ENCODE data around the gene MMP3.
"Not testable (repeated sequence)": the region's sequence is repeated elsewhere in the genome, so short reads cannot be mapped to it uniquely, and the experiment has no call there.

The MMP3 gene

GRCh38 chr11:102843489-102843888 is at the start of gene MMP3:
TSS of gene MMP3 (minus strand) at chr11:102843609. CDS start at chr11:102843546, 63 bp downstream.
- TF ChIP-seq GATA1 (IDR thresholded peaks at IDR 0.05; ENCODE audit: low read depth, low read length) = no peak
- no peak for TF ChIP-seq POLR2A (IDR thresholded peaks at IDR 0.05; ENCODE audit: low read length)
- no peak for DNase-seq

DNA sequence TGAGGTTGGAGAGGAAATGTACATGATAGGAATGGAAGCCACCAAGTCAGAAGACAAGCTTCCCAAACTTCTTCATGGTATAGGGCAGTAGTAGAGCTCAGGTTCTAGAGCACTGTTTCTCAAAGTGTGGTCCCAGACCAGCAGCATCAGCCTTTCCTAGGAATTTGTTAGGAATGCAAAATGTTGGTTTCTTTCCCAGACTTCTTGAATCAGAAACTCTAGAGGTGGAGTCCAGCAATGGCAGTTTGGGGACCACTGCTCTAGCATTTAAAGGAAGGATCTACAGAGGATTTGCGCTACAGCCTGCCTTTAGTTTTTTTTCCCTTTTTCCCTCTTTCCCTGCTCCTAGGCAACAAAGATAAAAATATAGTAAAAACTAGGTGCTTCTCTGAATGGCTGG is 48.3 kb upstream of the MMP3 start:
- TF ChIP-seq POLR2A (IDR thresholded peaks at IDR 0.05; ENCODE audit: low read length) (no peak), GATA1 (IDR thresholded peaks at IDR 0.05; ENCODE audit: low read depth, low read length) (no peak)
- DNase-seq = no peak

- no peak for DNase-seq
- TF ChIP-seq GATA1 (IDR thresholded peaks at IDR 0.05; ENCODE audit: low read depth, low read length) (no peak), POLR2A (IDR thresholded peaks at IDR 0.05; ENCODE audit: low read length) (no peak)
These were observed 43.6 kb upstream of the MMP3 start for GRCh38 chr11:102886999-102887398.

DNA sequence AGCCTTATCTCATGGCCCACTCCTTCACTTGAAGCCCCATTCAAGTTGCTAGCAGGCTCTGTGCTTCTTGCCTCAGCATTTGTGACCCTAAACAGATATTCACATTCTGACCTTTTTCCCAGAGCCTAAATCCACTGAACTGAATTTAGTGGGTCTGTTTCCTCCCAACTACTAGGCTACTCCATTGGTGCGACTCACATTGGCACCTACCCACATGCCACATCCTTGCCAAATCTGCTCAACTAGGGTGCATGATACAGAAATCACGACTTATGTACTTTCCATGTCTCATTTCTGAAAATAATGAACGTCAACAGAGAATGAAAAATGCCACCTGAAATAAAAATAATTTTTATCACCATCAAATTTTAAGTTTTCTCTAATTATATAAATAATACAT is 39.7 kb upstream of the MMP3 start:
- TF ChIP-seq POLR2A (IDR thresholded peaks at IDR 0.05; ENCODE audit: low read length) (no peak), GATA1 (IDR thresholded peaks at IDR 0.05; ENCODE audit: low read depth, low read length) (no peak)
- no peak for DNase-seq

DNA sequence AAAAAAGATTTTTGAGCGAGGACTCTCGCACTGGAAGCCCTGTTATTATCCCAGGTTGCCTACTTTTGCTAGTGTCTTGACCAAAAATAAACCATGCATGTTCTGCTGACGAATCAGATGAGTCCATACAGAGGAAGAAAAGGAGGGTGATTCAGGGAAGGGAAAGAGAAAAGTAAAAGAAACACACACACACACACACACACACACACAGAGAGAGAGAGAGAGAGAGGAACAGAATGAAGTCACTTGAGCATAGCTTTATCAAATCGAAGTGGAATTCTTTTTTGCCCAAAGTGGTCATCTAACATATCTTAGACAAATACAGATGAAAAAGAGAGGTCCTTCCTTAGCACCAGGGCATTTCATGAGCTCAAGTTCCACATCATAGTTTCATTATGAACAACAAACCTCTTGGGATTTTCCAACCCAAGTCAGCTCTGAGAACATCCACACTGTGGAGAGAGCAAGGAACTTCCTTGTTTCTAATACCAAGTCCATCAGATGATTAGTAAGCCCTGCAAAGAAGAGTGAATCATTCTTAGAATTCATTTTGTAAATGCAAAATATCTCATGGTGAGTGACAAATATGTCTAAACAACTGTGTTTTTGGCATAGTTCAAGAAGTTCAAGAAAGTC is 39.1 kb upstream of the MMP3 start:
- no peak for TF ChIP-seq POLR2A (IDR thresholded peaks at IDR 0.05; ENCODE audit: low read length)
- TF ChIP-seq GATA1 (IDR thresholded peaks at IDR 0.05; ENCODE audit: low read depth, low read length) = no peak
- DNase-seq = no peak

GRCh38 chr11:102879801-102880200 is 36.4 kb upstream of the MMP3 start:
- DNase-seq = no peak
- TF ChIP-seq GATA1 (IDR thresholded peaks at IDR 0.05; ENCODE audit: low read depth, low read length) = no peak
- TF ChIP-seq POLR2A (IDR thresholded peaks at IDR 0.05; ENCODE audit: low read length) = no peak

- DNase-seq = no peak
- TF ChIP-seq POLR2A (IDR thresholded peaks at IDR 0.05; ENCODE audit: low read length) (no peak), GATA1 (IDR thresholded peaks at IDR 0.05; ENCODE audit: low read depth, low read length) (no peak)
These were observed 35.2 kb upstream of the MMP3 start for GRCh38 chr11:102878595-102878994.

GRCh38 chr11:102874852-102875251 is 31.4 kb upstream of the MMP3 start, which contains the start of gene MMP12:
TSS of gene MMP12 (minus strand) at chr11:102874982. CDS start at chr11:102874937, 45 bp downstream.
- TF ChIP-seq POLR2A (IDR thresholded peaks at IDR 0.05; ENCODE audit: low read length) = no peak
- TF ChIP-seq GATA1 (IDR thresholded peaks at IDR 0.05; ENCODE audit: low read depth, low read length) = no peak
- no peak for DNase-seq

DNA sequence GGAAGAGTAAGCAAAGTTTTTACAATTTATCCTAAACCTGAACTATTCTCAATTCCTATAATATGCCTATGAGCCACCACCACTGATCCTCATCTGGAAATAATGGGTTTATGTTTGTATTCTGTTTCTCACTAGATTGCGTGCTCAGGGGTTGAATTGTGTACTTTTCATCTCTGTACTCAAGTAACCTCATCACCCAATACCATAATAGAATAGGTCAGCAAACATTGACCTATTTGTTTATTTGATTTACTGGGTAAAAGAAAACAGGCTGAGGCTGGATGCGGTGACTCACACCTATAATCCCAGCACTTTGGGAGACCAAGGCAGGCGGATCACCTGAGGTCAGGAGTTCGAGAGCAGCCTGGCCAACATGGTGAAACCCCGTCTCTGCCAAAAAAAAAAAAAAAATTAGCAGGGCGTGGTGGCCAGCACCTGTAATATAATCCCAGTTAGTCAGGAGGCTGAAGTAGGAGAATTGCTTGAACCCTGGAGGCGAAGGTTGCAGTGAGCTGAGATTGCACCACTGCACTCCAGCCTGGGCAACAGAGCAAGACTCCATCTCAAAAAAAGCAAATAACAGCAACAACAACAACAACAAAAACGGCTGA is 26.1 kb upstream of the MMP3 start:
- DNase-seq = not testable (repeated sequence)

DNA sequence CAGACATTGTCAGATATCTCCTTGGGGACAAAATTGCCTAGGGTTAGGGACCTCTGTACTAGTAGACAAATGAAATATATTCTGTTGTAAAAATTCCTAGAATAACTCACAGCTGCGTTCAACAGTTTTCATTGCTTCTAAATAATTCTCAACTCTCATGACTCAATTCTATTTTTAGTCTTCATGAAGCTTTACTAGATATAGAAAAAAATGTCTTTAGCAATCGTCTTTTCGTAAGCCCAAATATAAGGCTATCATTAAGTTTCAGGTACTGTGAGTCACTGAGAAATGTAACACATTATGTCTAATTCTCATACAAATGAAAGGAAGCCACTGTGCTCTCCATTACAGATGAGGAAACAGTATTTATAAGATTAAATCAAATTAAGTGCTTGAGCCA is 24.9 kb upstream of the MMP3 start:
- DNase-seq = no peak
- TF ChIP-seq POLR2A (IDR thresholded peaks at IDR 0.05; ENCODE audit: low read length) = no peak
- no peak for TF ChIP-seq GATA1 (IDR thresholded peaks at IDR 0.05; ENCODE audit: low read depth, low read length)

DNA sequence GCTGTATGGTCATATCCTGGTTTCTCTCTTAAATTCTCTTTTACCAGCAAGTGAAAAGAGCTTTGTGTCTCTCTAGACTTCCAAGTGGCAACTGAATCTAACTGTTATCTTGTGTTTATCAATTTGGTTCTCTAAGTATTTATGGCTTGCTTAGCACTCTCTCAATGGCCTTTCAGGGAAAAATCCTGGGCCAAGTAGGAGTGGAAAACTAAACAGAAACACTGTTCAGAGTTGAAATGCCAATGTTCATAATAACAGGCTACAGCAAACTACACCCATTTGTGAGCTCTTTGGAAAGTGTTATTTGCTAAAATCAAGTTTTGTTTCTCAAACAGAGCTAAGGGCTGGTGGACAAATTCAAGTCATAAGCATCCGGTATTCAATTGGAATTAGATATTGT is 21.3 kb upstream of the MMP3 start:
- TF ChIP-seq POLR2A (IDR thresholded peaks at IDR 0.05; ENCODE audit: low read length) = no peak
- TF ChIP-seq GATA1 (IDR thresholded peaks at IDR 0.05; ENCODE audit: low read depth, low read length) = no peak
- no peak for DNase-seq

GRCh38 chr11:102853956-102854355 is 10.5 kb upstream of the MMP3 start:
- TF ChIP-seq POLR2A (IDR thresholded peaks at IDR 0.05; ENCODE audit: low read length) = no peak
- TF ChIP-seq GATA1 (IDR thresholded peaks at IDR 0.05; ENCODE audit: low read depth, low read length) = no peak
- DNase-seq = no peak

DNA sequence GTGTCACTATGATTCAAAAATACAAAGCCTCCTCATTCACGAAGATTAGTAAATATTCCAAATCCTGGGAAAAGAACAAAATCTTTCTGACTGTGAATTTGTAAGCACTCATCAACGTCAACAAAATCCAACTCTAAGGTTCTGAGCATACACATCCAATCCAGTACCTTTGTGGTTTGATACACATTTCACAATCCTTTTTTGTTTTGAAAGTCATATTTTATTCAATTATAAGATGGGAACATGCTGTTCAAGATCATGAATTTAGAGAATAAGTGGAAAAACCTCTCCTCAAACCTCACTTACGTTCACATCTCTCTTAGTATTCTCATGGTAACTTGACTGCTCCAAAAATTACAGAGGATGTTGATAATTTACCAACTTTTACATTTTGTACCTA is 9.6 kb upstream of the MMP3 start:
- no peak for TF ChIP-seq POLR2A (IDR thresholded peaks at IDR 0.05; ENCODE audit: low read length)
- TF ChIP-seq GATA1 (IDR thresholded peaks at IDR 0.05; ENCODE audit: low read depth, low read length) = no peak
- DNase-seq = no peak

GRCh38 chr11:102850973-102851745 is 7.8 kb upstream of the MMP3 start:
- TF ChIP-seq POLR2A (IDR thresholded peaks at IDR 0.05; ENCODE audit: low read length) = no peak
- no peak for TF ChIP-seq GATA1 (IDR thresholded peaks at IDR 0.05; ENCODE audit: low read depth, low read length)
- no peak for DNase-seq

- TF ChIP-seq POLR2A (IDR thresholded peaks at IDR 0.05; ENCODE audit: low read length) (no peak), GATA1 (IDR thresholded peaks at IDR 0.05; ENCODE audit: low read depth, low read length) (no peak)
- no peak for DNase-seq
These were observed 5.9 kb upstream of the MMP3 start for GRCh38 chr11:102849311-102849710.
